CD4-positive, alpha-beta T cell treated with Interleukin-15 for 4 hours (primary cell): ENCODE measurements around the gene BCL7A.
"Not testable (repeated sequence)": the region's sequence is repeated elsewhere in the genome, so short reads cannot be mapped to it uniquely, and the experiment has no call there.

Experiments used
- DNase-seq: peaks from one replicate; pipeline ENCODE4 v3.0.0-alpha.2; 2020; ENCODE audit warnings: low spot score

BCL7A gene

GRCh38 chr12:122028165-122028904 is 6.7 kb downstream of the BCL7A start:
- DNase-seq, result no peak

GRCh38 chr12:122028905-122029560 is 7.3 kb downstream of the BCL7A start:
- no peak for DNase-seq

- no peak for DNase-seq
Measured at GRCh38 chr12:122029620-122030423, 8.1 kb downstream of the BCL7A start.

- no peak for DNase-seq
Measured at GRCh38 chr12:122030424-122031035, 8.8 kb downstream of the BCL7A start.

- DNase-seq, result peak; percentile 35
Measured at GRCh38 chr12:122031342-122032216, 9.9 kb downstream of the BCL7A start.

GRCh38 chr12:122032580-122032979 is 10.9 kb downstream of the BCL7A start:
- DNase-seq, result no peak

GRCh38 chr12:122035292-122035691 is 13.6 kb downstream of the BCL7A start:
- no peak for DNase-seq

- DNase-seq, result no peak
Measured at GRCh38 chr12:122036153-122036552, 14.5 kb downstream of the BCL7A start.

- DNase-seq, result no peak
Measured at GRCh38 chr12:122040579-122041386, 19.1 kb downstream of the BCL7A start.

GRCh38 chr12:122041458-122041857 is 19.8 kb downstream of the BCL7A start:
- DNase-seq, result not testable (repeated sequence)

GRCh38 chr12:122042910-122043309 is 21.2 kb downstream of the BCL7A start:
- DNase-seq, result no peak

GRCh38 chr12:122043476-122043875 is 21.8 kb downstream of the BCL7A start:
- DNase-seq, result no peak

GRCh38 chr12:122045262-122045661 is 23.6 kb downstream of the BCL7A start:
- DNase-seq, result no peak

- DNase-seq, result no peak
Measured at GRCh38 chr12:122046145-122046544, 24.5 kb downstream of the BCL7A start.

- no peak for DNase-seq
Measured at GRCh38 chr12:122048151-122048550, 26.5 kb downstream of the BCL7A start.

- DNase-seq, result no peak
Measured at GRCh38 chr12:122049827-122050226, 28.1 kb downstream of the BCL7A start.

GRCh38 chr12:122050706-122051105 is 29.0 kb downstream of the BCL7A start:
- DNase-seq, result no peak

GRCh38 chr12:122051231-122051876 is 29.7 kb downstream of the BCL7A start:
- DNase-seq, result no peak

GRCh38 chr12:122052285-122052684 is 30.6 kb downstream of the BCL7A start:
- no peak for DNase-seq
